ENCODE measurements around the gene APPL2.

DNA sequence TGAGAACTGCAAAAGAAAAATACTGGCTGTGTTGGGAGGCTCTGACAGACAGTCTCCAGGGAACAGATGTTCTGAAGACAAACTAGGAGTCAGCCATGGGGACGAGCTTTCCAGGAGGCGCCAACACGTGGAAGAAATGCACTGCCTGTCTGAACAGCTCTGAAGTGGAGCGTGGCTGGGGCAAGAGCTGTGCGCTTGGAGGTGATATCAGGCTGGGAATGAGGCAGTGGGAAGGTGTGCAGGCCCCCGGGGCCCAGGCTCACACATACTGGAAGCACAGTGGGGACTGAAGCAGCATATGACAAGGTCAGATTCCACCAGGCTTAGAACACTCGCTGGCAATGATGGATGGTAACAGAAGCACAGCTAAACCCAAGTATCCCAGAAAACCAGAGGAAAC lies 17.5 kb downstream of the APPL2 start:
- TF ChIP-seq, protein P1, sequence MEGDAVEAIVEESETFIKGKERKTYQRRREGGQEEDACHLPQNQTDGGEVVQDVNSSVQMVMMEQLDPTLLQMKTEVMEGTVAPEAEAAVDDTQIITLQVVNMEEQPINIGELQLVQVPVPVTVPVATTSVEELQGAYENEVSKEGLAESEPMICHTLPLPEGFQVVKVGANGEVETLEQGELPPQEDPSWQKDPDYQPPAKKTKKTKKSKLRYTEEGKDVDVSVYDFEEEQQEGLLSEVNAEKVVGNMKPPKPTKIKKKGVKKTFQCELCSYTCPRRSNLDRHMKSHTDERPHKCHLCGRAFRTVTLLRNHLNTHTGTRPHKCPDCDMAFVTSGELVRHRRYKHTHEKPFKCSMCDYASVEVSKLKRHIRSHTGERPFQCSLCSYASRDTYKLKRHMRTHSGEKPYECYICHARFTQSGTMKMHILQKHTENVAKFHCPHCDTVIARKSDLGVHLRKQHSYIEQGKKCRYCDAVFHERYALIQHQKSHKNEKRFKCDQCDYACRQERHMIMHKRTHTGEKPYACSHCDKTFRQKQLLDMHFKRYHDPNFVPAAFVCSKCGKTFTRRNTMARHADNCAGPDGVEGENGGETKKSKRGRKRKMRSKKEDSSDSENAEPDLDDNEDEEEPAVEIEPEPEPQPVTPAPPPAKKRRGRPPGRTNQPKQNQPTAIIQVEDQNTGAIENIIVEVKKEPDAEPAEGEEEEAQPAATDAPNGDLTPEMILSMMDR (IDR thresholded peaks at IDR 0.05): no peak
- no peak for TF ChIP-seq POLR2A (IDR thresholded peaks at IDR 0.05)
